Neural cell (in vitro differentiated cells): ENCODE results near the gene EPHA6. TPM values are rescaled to one million over a fixed set of nuclear protein-coding genes. Genes with fewer than 3 reads are reported as not detected.

Experiments
- H2AFZ ChIP-seq: fragments of 200-600, 300-800 bp; sonication (generic), shearing (Covaris generic); 2 replicates; pipeline ENCODE4 v1.6.0; 2014; ENCODE audit warnings: low read depth, mild to moderate bottlenecking, antibody characterized with exemption, low read length, moderate library complexity
- H3F3A ChIP-seq: fragments of 200-600 bp; shearing (Covaris generic); 2 replicates; pipeline ENCODE4 v1.6.1; 2016; ENCODE audit warnings: mild to moderate bottlenecking, moderate library complexity, mixed read lengths, antibody characterized with exemption, low read length; ENCODE audit not compliant: insufficient read depth, poor library complexity, severe bottlenecking
- H3K27ac ChIP-seq: fragments of 200-600, 300-800 bp; sonication (generic), shearing (Covaris generic); 2 replicates; pipeline ENCODE4 v1.5.1; 2014; ENCODE audit warnings: mild to moderate bottlenecking, low read length, moderate library complexity
- H3K27me3 ChIP-seq: fragments of 300-800, 200-600 bp; sonication (generic), shearing (Covaris generic); 2 replicates; pipeline ENCODE4 v1.6.0; 2014; ENCODE audit warnings: mild to moderate bottlenecking, low read depth, low read length, moderate library complexity; ENCODE audit not compliant: insufficient read depth
- H3K36me3 ChIP-seq: fragments of 300-800, 200-600 bp; sonication (generic), shearing (Covaris generic); 2 replicates; pipeline ENCODE4 v1.5.1; 2014; ENCODE audit warnings: mild to moderate bottlenecking, antibody characterized with exemption, low read length, moderate library complexity; ENCODE audit not compliant: insufficient read depth
- H3K4me2 ChIP-seq: fragments of 300-800, 200-600 bp; sonication (generic), shearing (Covaris generic); 2 replicates; pipeline ENCODE4 v1.6.0; 2014; ENCODE audit warnings: mild to moderate bottlenecking, low read length
- H3K4me3 ChIP-seq: fragments of 300-800, 200-600 bp; sonication (generic), shearing (Covaris generic); 2 replicates; pipeline ENCODE4 v1.5.1; 2014; ENCODE audit warnings: mild to moderate bottlenecking, low read length, moderate library complexity
- H3K79me2 ChIP-seq: fragments of 200-600 bp; shearing (Covaris generic); replicated peaks from 2 replicates; pipeline ENCODE4 v1.6.0; 2014; ENCODE audit warnings: mild to moderate bottlenecking, low read length, moderate library complexity; ENCODE audit not compliant: insufficient read depth
- H3K9ac ChIP-seq: fragments of 300-800, 200-600 bp; sonication (generic), shearing (Covaris generic); 2 replicates; pipeline ENCODE4 v1.6.1; 2016; ENCODE audit warnings: mild to moderate bottlenecking, low read length, mixed read lengths
- H3K9me2 ChIP-seq: fragments of 200-600 bp; shearing (Covaris generic); 2 replicates; pipeline ENCODE4 v1.6.1; 2016; ENCODE audit warnings: mild to moderate bottlenecking, low read length, mixed read lengths; ENCODE audit not compliant: insufficient read depth
- H3K9me3 ChIP-seq: fragments of 200-600, 300-800 bp; sonication (generic), shearing (Covaris generic); 2 replicates; pipeline ENCODE4 v1.6.1; 2016; ENCODE audit warnings: mild to moderate bottlenecking, mixed run types, low read length, moderate library complexity, mixed read lengths
- H4K20me1 ChIP-seq: fragments of 200-600 bp; shearing (Covaris generic); 2 replicates; pipeline ENCODE4 v1.6.1; 2016; ENCODE audit warnings: mild to moderate bottlenecking, mixed run types; ENCODE audit not compliant: insufficient read depth
- CTCF ChIP-seq: fragments of 450-650 bp; IDR thresholded peaks from 2 replicates; pipeline ENCODE4 v1.5.1; 2014; ENCODE audit warnings: antibody characterized with exemption, mild to moderate bottlenecking, moderate library complexity; ENCODE audit not compliant: poor library complexity, severe bottlenecking
- EP300 ChIP-seq: fragments of 450-650 bp; conservative IDR thresholded peaks from 2 replicates; pipeline ENCODE4 v1.6.1; 2014; ENCODE audit warnings: antibody characterized with exemption, mild to moderate bottlenecking, moderate library complexity; ENCODE audit not compliant: poor library complexity, severe bottlenecking
- EZH2 ChIP-seq: fragments of 200-600, 300-800 bp; shearing (Covaris generic), sonication (generic); IDR thresholded peaks from 2 replicates; pipeline ENCODE4 v1.6.1; 2014; ENCODE audit warnings: antibody characterized with exemption, low read length, borderline replicate concordance, mild to moderate bottlenecking; ENCODE audit not compliant: insufficient read depth, poor library complexity, severe bottlenecking
- MXI1 ChIP-seq: fragments of 450-650 bp; conservative IDR thresholded peaks from 2 replicates; pipeline ENCODE4 v1.6.1; 2014; ENCODE audit warnings: antibody characterized with exemption, mild to moderate bottlenecking; ENCODE audit not compliant: poor library complexity, severe bottlenecking
- POLR2AphosphoS5 ChIP-seq: IDR thresholded peaks from 2 replicates; pipeline ENCODE4 v1.6.1; 2012
- RAD21 ChIP-seq: fragments of 450-650 bp; conservative IDR thresholded peaks from 2 replicates; pipeline ENCODE4 v1.6.1; 2014; ENCODE audit warnings: antibody characterized with exemption, mild to moderate bottlenecking, moderate library complexity
- REST ChIP-seq: IDR thresholded peaks from 2 replicates; pipeline ENCODE4 v1.6.1; 2012; ENCODE audit warnings: borderline replicate concordance
- SMC3 ChIP-seq: fragments of 450-650 bp; conservative IDR thresholded peaks from 2 replicates; pipeline ENCODE4 v1.6.1; 2014; ENCODE audit warnings: antibody characterized with exemption, mild to moderate bottlenecking, moderate library complexity; ENCODE audit not compliant: poor library complexity
- TAF1 ChIP-seq: IDR thresholded peaks from 2 replicates; pipeline ENCODE4 v1.6.1; 2012; ENCODE audit warnings: low read depth
- polyA plus RNA-seq: library from polyadenylated mRNA; depleted of rRNA; stranded (reverse); fragments of >200 nt; gene quantifications from 2 replicates; pipeline ENCODE4 v1.2.3, GENCODE V29; 2014

The EPHA6 gene
- polyA plus RNA-seq, 1 donor from 2014 or later, result 0.56 TPM

- H3K9me3 ChIP-seq, result no peaks in the 10 kb centered on the region
- no peak overlapping the region for H2AFZ ChIP-seq
- H3K4me2 ChIP-seq, result no peak overlapping the region
- no peak for TF ChIP-seq TAF1
- no peak for TF ChIP-seq EZH2
- no peak for TF ChIP-seq CTCF
- TF ChIP-seq MXI1, result no peak
- TF ChIP-seq POLR2AphosphoS5, result no peak
- TF ChIP-seq SMC3, result no peak
- no peak for TF ChIP-seq REST
- no peak for TF ChIP-seq EP300
- TF ChIP-seq RAD21, result no peak
- H3F3A ChIP-seq, result no peaks in the 10 kb centered on the region
- no peaks in the 10 kb centered on the region for H3K9me2 ChIP-seq
- H3K4me3 ChIP-seq, result no peak overlapping the region
- no peaks in the 10 kb centered on the region for H4K20me1 ChIP-seq
- no peaks in the 10 kb centered on the region for H3K79me2 ChIP-seq
- H3K27me3 ChIP-seq, result no peaks in the 10 kb centered on the region
- H3K9ac ChIP-seq, result no peak overlapping the region
- no peaks in the 10 kb centered on the region for H3K36me3 ChIP-seq
- no peak overlapping the region for H3K27ac ChIP-seq
These were observed 85.6 kb downstream of the EPHA6 start for GRCh38 chr3:96900031-96900430.

GRCh38 chr3:96900566-96900965 lies 86.2 kb downstream of the EPHA6 start:
- no peaks in the 10 kb centered on the region for H4K20me1 ChIP-seq
- no peaks in the 10 kb centered on the region for H3K36me3 ChIP-seq
- H3K27ac ChIP-seq, result no peak overlapping the region
- no peak for TF ChIP-seq MXI1
- H3K9me2 ChIP-seq, result no peaks in the 10 kb centered on the region
- H3F3A ChIP-seq, result no peaks in the 10 kb centered on the region
- no peaks in the 10 kb centered on the region for H3K9me3 ChIP-seq
- no peak overlapping the region for H2AFZ ChIP-seq
- no peak overlapping the region for H3K4me2 ChIP-seq
- H3K9ac ChIP-seq, result no peak overlapping the region
- H3K4me3 ChIP-seq, result no peak overlapping the region
- H3K27me3 ChIP-seq, result no peaks in the 10 kb centered on the region
- H3K79me2 ChIP-seq, result no peaks in the 10 kb centered on the region

GRCh38 chr3:96915445-96915844 lies 101.1 kb downstream of the EPHA6 start:
- Histone ChIP-seq H2AFZ (no peak overlapping the region), H3F3A (no peaks in the 10 kb centered on the region), H3K9ac (no peak overlapping the region), H3K27me3 (no peaks in the 10 kb centered on the region), H3K36me3 (no peaks in the 10 kb centered on the region), H3K4me2 (no peak overlapping the region), H3K9me2 (no peaks in the 10 kb centered on the region), H4K20me1 (no peaks in the 10 kb centered on the region), H3K79me2 (no peaks in the 10 kb centered on the region), H3K4me3 (no peak overlapping the region), H3K27ac (no peak overlapping the region), H3K9me3 (no peaks in the 10 kb centered on the region)
- TF ChIP-seq EZH2 (no peak), POLR2AphosphoS5 (no peak), MXI1 (no peak), RAD21 (no peak)
